Osteoblast (primary cell): Measurements from ENCODE around the gene THRSP. TPM values are rescaled to one million over a fixed set of nuclear protein-coding genes. Genes with fewer than 3 reads are reported as not detected.

ENCODE experiments used
- DNase-seq: peaks from one replicate; pipeline ENCODE4 v3.0.0; 2011; ENCODE audit warnings: low spot score, mixed read lengths; ENCODE audit not compliant: insufficient read length; ENCODE audit errors: missing footprints
- H2AFZ ChIP-seq: 2 replicates; pipeline ENCODE4 v1.6.0; 2011; ENCODE audit warnings: mild to moderate bottlenecking, low read length
- H3K27ac ChIP-seq: 2 replicates; pipeline ENCODE4 v1.5.1; 2011; ENCODE audit warnings: mild to moderate bottlenecking, low read depth, low read length, moderate library complexity
- H3K27me3 ChIP-seq: 2 replicates; pipeline ENCODE4 v1.6.0; 2012; ENCODE audit warnings: mild to moderate bottlenecking, control low read depth, inconsistent platforms, low read length, moderate library complexity; ENCODE audit not compliant: insufficient read depth
- H3K36me3 ChIP-seq: 2 replicates; pipeline ENCODE4 v1.5.1; 2011; ENCODE audit warnings: mild to moderate bottlenecking, low read length, control low read depth, moderate library complexity; ENCODE audit not compliant: insufficient read depth
- H3K4me1 ChIP-seq: 2 replicates; pipeline ENCODE4 v1.5.1; 2011; ENCODE audit warnings: mild to moderate bottlenecking, low read length, control low read depth, moderate library complexity; ENCODE audit not compliant: insufficient read depth
- H3K4me2 ChIP-seq: 2 replicates; pipeline ENCODE4 v1.6.0; 2011; ENCODE audit warnings: mild to moderate bottlenecking, low read length; ENCODE audit not compliant: insufficient read depth
- H3K4me3 ChIP-seq: fragments of 200-600 bp; sonication (generic); 3 replicates; pipeline ENCODE4 v1.5.1; 2012; ENCODE audit warnings: mild to moderate bottlenecking, low read length, inconsistent platforms; ENCODE audit not compliant: insufficient read depth
- H3K79me2 ChIP-seq: 2 replicates; pipeline ENCODE4 v1.6.0; 2012; ENCODE audit warnings: mild to moderate bottlenecking, low read length, control low read depth, inconsistent platforms; ENCODE audit not compliant: insufficient read depth
- H3K9me3 ChIP-seq: 2 replicates; pipeline ENCODE4 v1.5.1; 2011; ENCODE audit warnings: low read depth, low read length, control low read depth
- H4K20me1 ChIP-seq: 2 replicates; pipeline ENCODE4 v1.6.0; 2012; ENCODE audit warnings: mild to moderate bottlenecking, low read length, control low read depth; ENCODE audit not compliant: insufficient read depth
- CTCF ChIP-seq: IDR thresholded peaks from 2 replicates; pipeline ENCODE4 v1.5.1; 2011; ENCODE audit warnings: mild to moderate bottlenecking, low read depth, low read length, moderate library complexity; ENCODE audit errors: extremely low read depth
- total RNA-seq: library from RNA; depleted of rRNA; stranded (reverse); fragments of >200 nt; gene quantifications from 2 replicates; pipeline ENCODE4 v1.2.3, GENCODE V29; 2012

The THRSP gene
- total RNA-seq, 1 donor = not detected

GRCh38 chr11:78110351-78110750 lies 46.7 kb downstream of the THRSP start:
- Histone ChIP-seq H4K20me1 (no peaks in the 10 kb centered on the region), H3K9me3 (no peaks in the 10 kb centered on the region), H2AFZ (no peak overlapping the region), H3K27me3 (no peaks in the 10 kb centered on the region), H3K4me3 (no peak overlapping the region), H3K36me3 (peaks cover 16% of the 10 kb centered on the region), H3K27ac (no peak overlapping the region), H3K4me1 (no peaks in the 10 kb centered on the region), H3K79me2 (no peaks in the 10 kb centered on the region), H3K4me2 (no peak overlapping the region)
- TF ChIP-seq CTCF = no peak
- DNase-seq = no peak

DNA sequence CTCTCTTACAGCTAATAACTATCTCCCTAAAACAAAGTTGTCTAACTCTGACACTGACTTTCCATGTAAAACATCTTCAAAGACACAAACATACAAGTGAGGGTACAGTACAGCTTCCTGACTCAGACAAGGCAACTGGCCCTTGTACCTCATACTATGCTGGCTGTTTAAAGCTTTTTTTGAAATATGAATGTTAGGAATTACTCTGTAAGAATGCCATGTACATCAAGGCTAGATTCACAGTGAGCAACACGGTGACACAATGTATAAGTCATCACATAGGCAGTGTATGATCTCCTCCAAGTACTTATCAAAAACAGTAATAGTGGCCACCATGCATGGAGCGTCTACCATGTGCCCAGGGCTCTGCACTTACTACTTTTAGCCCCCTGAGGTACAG lies 47.2 kb downstream of the THRSP start:
- Histone ChIP-seq H3K27ac (no peak overlapping the region), H3K4me3 (no peak overlapping the region), H3K4me2 (no peak overlapping the region), H4K20me1 (no peaks in the 10 kb centered on the region), H3K36me3 (peaks cover 18% of the 10 kb centered on the region), H3K9me3 (no peaks in the 10 kb centered on the region), H3K4me1 (no peaks in the 10 kb centered on the region), H2AFZ (no peak overlapping the region), H3K27me3 (no peaks in the 10 kb centered on the region), H3K79me2 (no peaks in the 10 kb centered on the region)
- no peak for DNase-seq
- no peak for TF ChIP-seq CTCF

GRCh38 chr11:78111298-78111697 lies 47.6 kb downstream of the THRSP start:
- Histone ChIP-seq H3K4me3 (no peak overlapping the region), H3K36me3 (peaks cover 19% of the 10 kb centered on the region), H3K27ac (no peak overlapping the region), H3K4me1 (no peaks in the 10 kb centered on the region), H4K20me1 (no peaks in the 10 kb centered on the region), H2AFZ (no peak overlapping the region), H3K4me2 (no peak overlapping the region), H3K27me3 (no peaks in the 10 kb centered on the region), H3K79me2 (no peaks in the 10 kb centered on the region), H3K9me3 (no peaks in the 10 kb centered on the region)
- no peak for TF ChIP-seq CTCF
- DNase-seq = no peak

GRCh38 chr11:78112582-78113275 lies 49.1 kb downstream of the THRSP start:
- no peaks in the 10 kb centered on the region for H3K4me1 ChIP-seq
- no peaks in the 10 kb centered on the region for H3K79me2 ChIP-seq
- H3K4me3 ChIP-seq = no peak overlapping the region
- H3K9me3 ChIP-seq = no peaks in the 10 kb centered on the region
- H3K4me2 ChIP-seq = no peak overlapping the region
- no peak overlapping the region for H2AFZ ChIP-seq
- TF ChIP-seq CTCF = no peak
- H4K20me1 ChIP-seq = no peaks in the 10 kb centered on the region
- peaks cover 19% of the 10 kb centered on the region for H3K36me3 ChIP-seq
- DNase-seq = no peak
- H3K27ac ChIP-seq = no peak overlapping the region
- no peaks in the 10 kb centered on the region for H3K27me3 ChIP-seq

Other genes with a start within 250 kb of the THRSP start
- gene RSF1, start 243.1 kb upstream of the THRSP start, total RNA-seq = 36.9 and 41.8 TPM in 2 replicates
- gene AAMDC, start 242.7 kb upstream of the THRSP start, total RNA-seq = 14.8 and 15.6 TPM in 2 replicates
- 35.8 and 43.6 TPM in 2 replicates for gene INTS4, start 69.2 kb upstream of the THRSP start, total RNA-seq
- gene KCTD14, start 40.6 kb upstream of the THRSP start, total RNA-seq = 0.29 and 0.36 TPM in 2 replicates
- gene NDUFC2, start 16.0 kb downstream of the THRSP start, total RNA-seq = 98.1 and 115 TPM in 2 replicates
- gene ALG8, start 75.8 kb downstream of the THRSP start, total RNA-seq = 38.4 and 46.6 TPM in 2 replicates
- 14.5 and 15.0 TPM in 2 replicates for gene KCTD21, start 124.8 kb downstream of the THRSP start, total RNA-seq
- gene USP35, start 125.1 kb downstream of the THRSP start, total RNA-seq = 21.4 and 26.2 TPM in 2 replicates